MM.1S (cell line): ENCODE measurements around the gene KRT32.

ENCODE experiments used
- DNase-seq: peaks from one replicate; pipeline ENCODE4 v3.0.0-alpha.2; 2015
- H2AFZ ChIP-seq: fragments of 300-600 bp; sonication (generic); 2 replicates; pipeline ENCODE4 v1.6.0; 2016; ENCODE audit warnings: antibody characterized with exemption, low read length
- H3F3A ChIP-seq: fragments of 300-600 bp; sonication (generic); 2 replicates; pipeline ENCODE4 v1.6.1; 2016; ENCODE audit warnings: mild to moderate bottlenecking, antibody characterized with exemption, low read length, moderate library complexity, mixed read lengths; ENCODE audit not compliant: insufficient read depth
- H3K27ac ChIP-seq: fragments of 300-600 bp; sonication (generic); 2 replicates; pipeline ENCODE4 v1.5.1; 2016; ENCODE audit warnings: mild to moderate bottlenecking, low read length
- H3K27me3 ChIP-seq: fragments of 300-600 bp; sonication (generic); replicated peaks from 2 replicates; pipeline ENCODE4 v1.6.0; 2016; ENCODE audit warnings: low read length; ENCODE audit not compliant: insufficient read depth
- H3K36me3 ChIP-seq: fragments of 300-600 bp; sonication (generic); replicated peaks from 2 replicates; pipeline ENCODE4 v1.6.1; 2016; ENCODE audit warnings: mild to moderate bottlenecking, low read length, mixed read lengths; ENCODE audit not compliant: insufficient read depth
- H3K4me1 ChIP-seq: fragments of 300-600 bp; sonication (generic); 2 replicates; pipeline ENCODE4 v1.6.1; 2016; ENCODE audit warnings: low read length, mixed read lengths
- H3K4me2 ChIP-seq: fragments of 300-600 bp; sonication (generic); 2 replicates; pipeline ENCODE4 v1.6.0; 2016; ENCODE audit warnings: low read depth, low read length
- H3K4me3 ChIP-seq: fragments of 300-600 bp; sonication (generic); 2 replicates; pipeline ENCODE4 v1.5.1; 2016; ENCODE audit warnings: low read length, mixed read lengths
- H3K79me2 ChIP-seq: fragments of 300-600 bp; sonication (generic); 2 replicates; pipeline ENCODE4 v1.6.1; 2016; ENCODE audit warnings: mixed run types, low read length, mixed read lengths
- H3K9ac ChIP-seq: fragments of 300-600 bp; sonication (generic); 2 replicates; pipeline ENCODE4 v1.6.1; 2016; ENCODE audit warnings: low read length, mixed read lengths
- H3K9me2 ChIP-seq: fragments of 300-600 bp; sonication (generic); replicated peaks from 2 replicates; pipeline ENCODE4 v1.6.1; 2016; ENCODE audit warnings: mild to moderate bottlenecking, low read length, mixed read lengths; ENCODE audit not compliant: insufficient read depth
- H3K9me3 ChIP-seq: fragments of 300-600 bp; sonication (generic); replicated peaks from 2 replicates; pipeline ENCODE4 v1.6.1; 2016; ENCODE audit warnings: mild to moderate bottlenecking, low read length, mixed read lengths; ENCODE audit not compliant: insufficient read depth
- H4K20me1 ChIP-seq: fragments of 300-600 bp; sonication (generic); 2 replicates; pipeline ENCODE4 v1.6.1; 2016; ENCODE audit warnings: mild to moderate bottlenecking, low read length, moderate library complexity, mixed read lengths; ENCODE audit not compliant: insufficient read depth
- EZH2 ChIP-seq: fragments of 300-600 bp; sonication (generic); optimal IDR thresholded peaks from 2 replicates; pipeline ENCODE3; 2017; ENCODE audit warnings: low read depth, mild to moderate bottlenecking, antibody characterized with exemption, low read length, mixed read lengths
- EZH2phosphoT487 ChIP-seq: fragments of 300-600 bp; sonication (generic); IDR thresholded peaks from 2 replicates; pipeline ENCODE4 v1.6.1; 2018; ENCODE audit warnings: antibody characterized with exemption, low read length
- TF ChIP-seq, protein P1 (sequence below): fragments of 300-600 bp; sonication (generic); IDR thresholded peaks from 2 replicates; pipeline ENCODE4 v1.5.1; 2016; ENCODE audit warnings: antibody characterized with exemption, low read length, mixed read lengths

Gene KRT32

DNA sequence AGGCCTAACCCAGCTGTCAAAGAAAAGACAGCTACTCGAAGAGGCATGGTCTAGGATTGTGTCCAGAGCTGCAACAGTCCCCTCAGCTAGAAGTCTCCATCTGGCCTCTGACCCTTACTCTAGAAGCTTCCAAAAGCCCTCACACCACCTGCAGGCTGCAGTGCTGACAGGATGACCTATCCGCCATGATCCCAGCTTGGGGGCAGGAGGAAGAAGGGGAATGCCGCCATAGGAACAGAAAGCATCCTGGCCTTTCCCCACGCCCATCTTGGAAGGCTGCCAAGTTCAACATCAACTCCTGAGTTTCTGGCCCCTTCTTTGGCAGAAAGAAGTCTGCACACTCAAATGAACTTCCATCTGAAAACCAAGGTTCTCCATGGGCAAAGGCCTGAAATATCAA is 25.6 kb upstream of the KRT32 start:
- Histone ChIP-seq H3K4me3 (no peak overlapping the region), H3K4me2 (no peak overlapping the region), H3K9me2 (no peaks in the 10 kb centered on the region), H3K9ac (no peak overlapping the region), H3K36me3 (no peaks in the 10 kb centered on the region), H3K79me2 (no peaks in the 10 kb centered on the region), H3K27ac (no peak overlapping the region), H3K4me1 (no peaks in the 10 kb centered on the region), H3K9me3 (no peaks in the 10 kb centered on the region), H3K27me3 (no peaks in the 10 kb centered on the region), H2AFZ (no peak overlapping the region), H4K20me1 (no peaks in the 10 kb centered on the region), H3F3A (no peaks in the 10 kb centered on the region)
- TF ChIP-seq EZH2 (no peak), EZH2phosphoT487 (no peak)
- TF ChIP-seq, protein P1, sequence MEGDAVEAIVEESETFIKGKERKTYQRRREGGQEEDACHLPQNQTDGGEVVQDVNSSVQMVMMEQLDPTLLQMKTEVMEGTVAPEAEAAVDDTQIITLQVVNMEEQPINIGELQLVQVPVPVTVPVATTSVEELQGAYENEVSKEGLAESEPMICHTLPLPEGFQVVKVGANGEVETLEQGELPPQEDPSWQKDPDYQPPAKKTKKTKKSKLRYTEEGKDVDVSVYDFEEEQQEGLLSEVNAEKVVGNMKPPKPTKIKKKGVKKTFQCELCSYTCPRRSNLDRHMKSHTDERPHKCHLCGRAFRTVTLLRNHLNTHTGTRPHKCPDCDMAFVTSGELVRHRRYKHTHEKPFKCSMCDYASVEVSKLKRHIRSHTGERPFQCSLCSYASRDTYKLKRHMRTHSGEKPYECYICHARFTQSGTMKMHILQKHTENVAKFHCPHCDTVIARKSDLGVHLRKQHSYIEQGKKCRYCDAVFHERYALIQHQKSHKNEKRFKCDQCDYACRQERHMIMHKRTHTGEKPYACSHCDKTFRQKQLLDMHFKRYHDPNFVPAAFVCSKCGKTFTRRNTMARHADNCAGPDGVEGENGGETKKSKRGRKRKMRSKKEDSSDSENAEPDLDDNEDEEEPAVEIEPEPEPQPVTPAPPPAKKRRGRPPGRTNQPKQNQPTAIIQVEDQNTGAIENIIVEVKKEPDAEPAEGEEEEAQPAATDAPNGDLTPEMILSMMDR: no peak
- DNase-seq: no peak

DNA sequence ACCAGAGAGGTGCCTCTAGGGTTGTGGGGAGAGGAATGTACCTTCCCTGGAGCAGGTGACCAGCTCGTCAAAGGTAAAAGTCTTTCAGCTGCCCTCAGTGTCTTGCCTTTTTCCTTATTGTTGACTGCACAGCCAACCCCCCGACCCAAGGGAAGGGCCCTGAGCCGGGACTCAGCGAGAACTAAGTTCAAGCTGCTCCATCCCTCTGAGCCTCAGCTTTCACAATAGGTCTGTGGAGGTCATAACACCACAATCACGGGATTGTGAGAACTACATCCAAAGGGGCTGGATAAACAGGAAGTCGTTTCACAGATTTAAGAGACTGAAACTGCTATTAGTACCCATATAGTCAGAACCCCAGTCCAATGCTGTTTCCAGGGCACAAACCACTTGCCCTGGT is 25.2 kb upstream of the KRT32 start:
- H3K4me3 ChIP-seq: no peak overlapping the region
- no peaks in the 10 kb centered on the region for H3K9me3 ChIP-seq
- H3K9ac ChIP-seq: no peak overlapping the region
- H3K79me2 ChIP-seq: no peaks in the 10 kb centered on the region
- H4K20me1 ChIP-seq: no peaks in the 10 kb centered on the region
- no peak overlapping the region for H3K27ac ChIP-seq
- H3K4me1 ChIP-seq: no peaks in the 10 kb centered on the region
- no peak overlapping the region for H2AFZ ChIP-seq
- H3K27me3 ChIP-seq: no peaks in the 10 kb centered on the region
- H3K36me3 ChIP-seq: no peaks in the 10 kb centered on the region
- H3K9me2 ChIP-seq: no peaks in the 10 kb centered on the region
- H3F3A ChIP-seq: no peaks in the 10 kb centered on the region
- no peak overlapping the region for H3K4me2 ChIP-seq
- no peak for DNase-seq
- TF ChIP-seq EZH2phosphoT487 (no peak), EZH2 (no peak)
- TF ChIP-seq, protein P1: no peak

DNA sequence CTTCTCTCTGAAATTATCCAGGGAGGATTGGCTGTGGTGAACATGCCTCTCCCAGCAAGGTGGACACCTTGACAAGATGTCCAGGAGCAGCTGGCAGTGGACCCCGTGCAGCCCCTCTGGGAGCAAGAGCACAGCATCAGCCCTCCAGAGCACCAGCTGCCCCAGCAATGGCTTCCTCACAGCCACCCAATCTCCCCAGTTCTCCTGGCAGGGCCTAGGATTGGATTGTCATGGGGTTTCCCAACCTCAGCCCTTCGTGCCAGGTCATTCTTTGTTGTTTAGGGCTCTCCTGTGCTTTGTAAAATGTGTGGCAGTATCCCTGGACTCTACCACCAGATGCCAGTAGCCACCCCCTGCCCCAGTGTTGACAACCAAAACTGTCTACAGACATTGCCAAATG is 24.3 kb upstream of the KRT32 start:
- Histone ChIP-seq H3K36me3 (no peaks in the 10 kb centered on the region), H3K9me3 (no peaks in the 10 kb centered on the region)

More for the DNA sequence above, 24.3 kb upstream of the KRT32 start:
- Histone ChIP-seq H3K4me2 (no peak overlapping the region), H2AFZ (no peak overlapping the region), H3K9me2 (no peaks in the 10 kb centered on the region), H3K27me3 (no peaks in the 10 kb centered on the region), H3K27ac (no peak overlapping the region), H3K4me3 (no peak overlapping the region), H3K9ac (no peak overlapping the region), H3K4me1 (no peaks in the 10 kb centered on the region), H3F3A (no peaks in the 10 kb centered on the region), H4K20me1 (no peaks in the 10 kb centered on the region), H3K79me2 (no peaks in the 10 kb centered on the region)
- DNase-seq: no peak
- TF ChIP-seq EZH2phosphoT487 (no peak), EZH2 (no peak)
- TF ChIP-seq, protein P1: no peak
